DMS 273 treated with DMSO at 0.1 percent for 48 hours (cell line): ENCODE results near the gene DPYSL5.
"Not testable (repeated sequence)": the region's sequence is repeated elsewhere in the genome, so short reads cannot be mapped to it uniquely, and the experiment has no call there.

Experiments
- DNase-seq: peaks from one replicate; lab custom pipeline; 2025; lab: John Stamatoyannopoulos, UW

DPYSL5 gene, protein sequence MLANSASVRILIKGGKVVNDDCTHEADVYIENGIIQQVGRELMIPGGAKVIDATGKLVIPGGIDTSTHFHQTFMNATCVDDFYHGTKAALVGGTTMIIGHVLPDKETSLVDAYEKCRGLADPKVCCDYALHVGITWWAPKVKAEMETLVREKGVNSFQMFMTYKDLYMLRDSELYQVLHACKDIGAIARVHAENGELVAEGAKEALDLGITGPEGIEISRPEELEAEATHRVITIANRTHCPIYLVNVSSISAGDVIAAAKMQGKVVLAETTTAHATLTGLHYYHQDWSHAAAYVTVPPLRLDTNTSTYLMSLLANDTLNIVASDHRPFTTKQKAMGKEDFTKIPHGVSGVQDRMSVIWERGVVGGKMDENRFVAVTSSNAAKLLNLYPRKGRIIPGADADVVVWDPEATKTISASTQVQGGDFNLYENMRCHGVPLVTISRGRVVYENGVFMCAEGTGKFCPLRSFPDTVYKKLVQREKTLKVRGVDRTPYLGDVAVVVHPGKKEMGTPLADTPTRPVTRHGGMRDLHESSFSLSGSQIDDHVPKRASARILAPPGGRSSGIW

DNA sequence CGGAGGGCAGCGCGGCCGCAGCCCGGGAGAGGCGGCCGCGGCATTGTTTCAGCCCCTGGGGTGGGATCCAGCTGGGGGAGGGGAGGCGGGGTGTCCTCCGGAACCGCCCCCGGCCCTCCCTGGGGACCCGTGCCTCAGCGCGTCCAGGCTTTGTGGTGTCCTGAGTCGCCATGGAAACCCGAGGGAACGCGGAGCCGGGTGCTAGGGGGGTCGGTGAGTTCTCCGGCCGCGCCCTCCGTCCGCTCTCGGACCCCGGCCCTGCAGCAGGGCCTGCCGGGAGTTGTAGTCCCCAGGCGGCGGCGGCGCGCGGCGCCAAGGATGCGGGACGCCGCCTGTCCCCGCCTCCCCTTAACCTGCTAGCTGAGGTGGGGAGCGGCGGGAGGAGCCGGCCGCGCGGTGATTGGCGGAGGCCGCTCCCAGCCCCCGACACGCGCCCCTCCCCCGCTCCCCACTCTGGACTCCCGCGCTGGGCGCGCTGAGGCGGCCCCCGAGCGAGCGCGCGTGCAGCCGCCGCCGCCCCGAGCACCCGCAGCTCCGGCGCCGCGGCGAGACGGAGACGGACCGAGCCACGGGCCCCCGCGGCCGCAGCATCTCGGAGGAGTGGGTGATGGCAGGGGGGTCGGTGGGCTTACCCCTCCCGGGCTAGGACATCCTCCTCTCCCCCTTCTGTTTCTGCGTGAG, at the start of gene DPYSL5:
Gene DPYSL5 (plus strand): TSS at position 478 of the 681 bp plus-strand sequence. CDS start 50,368 bp downstream, outside the sequence.
- peak; percentile 25 for DNase-seq

DNA sequence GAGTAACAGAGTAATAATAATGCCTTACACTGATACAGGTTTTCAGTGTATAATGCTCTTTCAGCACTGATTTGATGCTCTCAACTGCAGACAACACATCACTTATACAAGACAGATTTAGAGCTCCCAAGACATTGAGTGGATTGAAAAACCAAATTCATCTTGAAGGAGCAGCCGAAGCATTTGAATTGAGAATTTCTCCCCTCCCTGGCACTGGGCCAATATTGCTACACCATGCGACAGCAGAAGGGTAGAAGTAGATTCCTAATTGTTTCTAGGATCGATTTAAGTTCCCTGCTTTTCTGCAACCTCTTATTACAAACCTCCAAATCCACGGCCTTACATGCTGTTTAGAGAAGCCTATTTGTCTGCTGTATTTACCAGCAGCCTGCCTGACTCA, 46.6 kb upstream of the DPYSL5 start:
- DNase-seq = no peak

DNA sequence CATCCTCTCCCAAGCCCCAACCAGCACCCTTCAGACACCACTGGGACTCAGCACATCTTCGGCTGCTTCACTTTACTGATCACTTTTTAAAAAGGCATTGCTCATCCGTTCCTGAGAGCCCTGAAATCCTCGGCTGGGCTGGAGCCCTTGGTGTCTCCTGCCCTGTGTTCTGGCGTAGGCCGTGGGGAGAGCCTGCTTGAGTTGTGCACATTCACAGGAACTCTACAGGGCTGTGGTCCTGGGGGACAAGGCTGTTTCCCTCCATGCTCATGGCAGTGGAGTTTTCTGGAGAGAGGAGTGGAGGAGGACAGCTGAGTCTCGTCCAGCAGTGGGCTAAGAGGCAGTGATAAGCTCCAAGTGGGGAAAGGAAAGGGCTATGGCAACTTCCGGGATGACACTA, 46.1 kb upstream of the DPYSL5 start:
- DNase-seq = no peak

DNA sequence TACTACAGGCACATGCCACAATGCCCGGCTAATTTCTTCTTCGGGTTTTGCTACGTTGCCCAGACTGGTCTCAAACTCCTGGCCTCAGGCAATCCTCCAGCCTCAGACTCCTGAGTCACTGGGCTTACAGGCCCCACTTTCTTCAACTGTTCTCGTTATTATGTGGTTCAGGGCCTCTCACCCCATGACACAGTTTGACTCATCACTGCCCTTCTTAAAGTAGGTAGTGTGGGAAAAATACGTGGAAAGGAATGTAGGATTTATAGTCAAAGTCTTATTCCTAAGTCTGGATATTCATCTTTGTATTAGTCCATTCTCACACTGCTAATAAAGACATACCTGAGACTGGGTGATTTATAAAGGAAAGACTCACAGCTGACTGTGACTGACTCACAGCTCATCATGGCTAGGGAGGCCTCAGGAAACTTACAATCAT, 42.7 kb upstream of the DPYSL5 start:
- no peak for DNase-seq

DNA sequence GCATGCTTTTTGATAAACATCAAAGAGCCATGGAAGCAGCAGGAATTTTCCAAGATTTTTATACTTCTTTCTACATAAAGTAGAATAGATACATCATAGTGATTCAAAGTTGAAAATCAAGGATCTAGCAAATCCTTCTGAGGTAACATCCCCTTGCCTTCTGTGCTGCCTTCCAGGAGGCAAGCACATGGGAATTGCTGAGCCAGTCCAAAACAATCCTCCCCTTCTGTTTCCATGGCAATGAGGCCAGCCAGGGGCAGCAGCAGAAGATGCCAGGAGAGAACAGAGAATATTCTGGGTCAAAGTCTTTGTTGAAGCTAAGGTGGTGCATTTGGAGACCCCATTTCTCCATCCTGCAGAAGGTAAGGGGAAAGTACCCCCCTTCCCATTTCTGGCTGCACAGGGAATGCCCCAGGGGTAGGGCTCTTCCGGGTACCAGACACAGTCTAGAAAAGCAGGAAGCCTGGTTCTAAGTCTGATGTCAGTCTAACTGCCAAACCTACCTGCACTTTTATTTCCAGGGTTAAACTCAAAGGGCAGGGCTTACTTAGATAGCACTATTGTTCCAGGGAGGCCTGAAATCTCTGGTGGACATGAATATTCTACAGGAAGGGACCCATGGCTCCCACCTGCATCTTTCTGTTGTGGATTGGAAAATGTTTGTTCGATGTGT, 40.0 kb upstream of the DPYSL5 start:
- DNase-seq = no peak

DNA sequence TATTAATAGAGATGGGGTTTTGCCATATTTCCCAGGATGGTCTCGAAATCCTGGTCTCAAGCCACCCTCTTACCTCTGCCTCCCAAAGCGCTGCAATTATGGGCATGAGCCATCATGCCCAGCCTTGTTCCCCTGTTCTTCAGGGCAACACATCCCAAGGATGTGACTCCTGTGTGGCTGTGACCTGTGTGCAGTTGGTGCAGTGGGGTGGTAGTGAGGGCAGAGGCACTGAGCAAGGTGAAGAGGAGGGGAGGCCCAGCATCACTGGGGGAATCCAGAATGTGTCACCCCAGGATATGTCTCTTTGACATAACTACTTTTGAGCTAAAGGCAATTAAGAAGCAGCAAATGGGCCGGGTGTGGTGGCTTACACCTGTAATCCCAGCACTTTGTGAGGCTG, 38.7 kb upstream of the DPYSL5 start:
- no peak for DNase-seq

DNA sequence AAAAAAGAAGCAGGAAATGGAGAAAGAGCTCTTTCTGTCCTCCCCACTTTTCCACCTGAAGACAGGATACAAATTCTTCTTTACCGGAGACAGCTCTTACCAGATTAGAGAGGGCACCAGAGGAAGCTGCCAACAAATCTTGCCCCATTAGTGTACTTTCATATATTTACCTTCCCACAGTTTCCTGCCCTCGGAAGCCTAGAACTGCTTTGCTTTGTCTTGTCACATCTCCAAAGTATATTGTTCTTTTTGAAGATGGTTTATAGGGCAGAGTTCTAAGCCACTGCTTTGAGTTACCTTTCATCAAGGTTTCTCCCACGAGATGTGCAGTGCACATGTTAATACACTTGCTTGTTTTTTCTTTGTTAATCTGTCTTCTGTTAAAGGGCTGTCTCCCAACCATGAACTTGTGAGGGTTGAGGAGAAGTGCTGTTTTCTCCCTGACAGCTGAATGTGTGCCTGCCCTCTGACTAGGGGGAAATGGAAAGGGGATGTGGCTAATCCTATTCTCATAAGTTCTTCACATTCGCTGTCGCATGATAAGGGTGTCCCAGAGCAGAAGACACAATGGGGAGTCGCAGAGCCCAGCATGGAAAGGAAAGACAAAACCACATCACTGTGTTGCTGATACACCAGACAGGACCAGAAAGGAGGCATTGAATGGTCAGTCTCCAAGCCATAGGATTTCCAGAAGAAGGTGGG, 37.9 kb upstream of the DPYSL5 start:
- no peak for DNase-seq

DNA sequence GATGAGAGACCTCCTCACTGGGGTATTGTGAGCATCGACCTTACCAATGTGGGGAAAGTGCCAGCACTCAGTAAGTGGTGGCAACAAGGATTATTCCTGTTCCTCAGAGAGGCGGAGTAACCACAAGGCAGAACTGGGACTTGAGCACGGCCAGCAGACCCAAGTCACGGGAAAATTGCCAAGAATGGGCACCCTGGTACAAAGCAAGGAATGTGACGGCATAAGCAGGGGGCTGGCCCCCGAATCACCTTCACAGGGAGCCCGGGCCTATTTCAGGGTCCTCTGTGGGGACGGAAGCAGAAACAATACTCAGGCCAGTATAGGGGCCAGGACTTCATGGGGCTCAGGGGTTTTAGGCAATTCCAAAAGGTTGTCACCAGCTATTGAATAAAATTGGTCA, 36.7 kb upstream of the DPYSL5 start:
- no peak for DNase-seq

DNA sequence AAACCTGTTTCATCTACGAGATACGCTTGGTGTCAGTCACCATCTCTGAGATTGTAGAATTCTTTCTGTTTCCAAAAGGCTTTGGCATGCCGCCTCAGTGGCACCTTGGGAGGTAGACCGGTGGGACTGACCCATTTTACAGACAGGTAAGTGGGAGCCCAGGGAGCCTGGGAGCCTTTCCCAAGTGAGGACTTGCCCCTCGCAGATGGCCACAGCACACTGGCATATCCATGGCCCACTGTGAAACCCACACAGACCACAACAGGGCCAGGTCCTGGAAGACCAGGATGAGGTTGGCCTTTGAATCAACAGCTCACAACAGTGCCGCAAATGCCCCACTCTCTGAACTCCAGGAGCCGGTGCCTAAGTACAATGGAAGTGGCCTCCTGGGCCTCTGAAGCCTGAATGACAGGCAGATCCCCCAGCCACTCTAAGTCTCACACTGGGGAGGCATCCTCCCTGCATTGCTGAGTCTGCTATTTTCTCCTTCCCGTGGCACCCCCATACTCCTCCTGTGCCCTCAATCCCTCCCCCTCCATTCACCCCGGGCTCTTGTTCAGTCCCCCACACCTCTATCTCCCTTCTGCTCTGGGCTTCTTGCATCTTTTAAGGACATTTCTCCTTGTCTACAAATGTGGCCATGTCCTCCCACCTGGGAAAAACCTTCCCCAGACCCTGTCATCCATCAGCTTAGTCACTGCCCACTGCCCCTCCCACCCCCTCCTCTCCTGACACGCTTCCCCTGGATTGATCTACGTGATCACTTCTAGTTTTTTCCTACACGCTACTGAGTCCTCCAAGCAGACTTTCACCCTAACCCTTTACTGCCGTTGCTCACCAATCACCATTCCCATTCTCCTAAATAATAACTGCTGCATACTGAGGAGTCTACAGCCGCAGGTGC, 35.9 kb upstream of the DPYSL5 start:
- DNase-seq = no peak

DNA sequence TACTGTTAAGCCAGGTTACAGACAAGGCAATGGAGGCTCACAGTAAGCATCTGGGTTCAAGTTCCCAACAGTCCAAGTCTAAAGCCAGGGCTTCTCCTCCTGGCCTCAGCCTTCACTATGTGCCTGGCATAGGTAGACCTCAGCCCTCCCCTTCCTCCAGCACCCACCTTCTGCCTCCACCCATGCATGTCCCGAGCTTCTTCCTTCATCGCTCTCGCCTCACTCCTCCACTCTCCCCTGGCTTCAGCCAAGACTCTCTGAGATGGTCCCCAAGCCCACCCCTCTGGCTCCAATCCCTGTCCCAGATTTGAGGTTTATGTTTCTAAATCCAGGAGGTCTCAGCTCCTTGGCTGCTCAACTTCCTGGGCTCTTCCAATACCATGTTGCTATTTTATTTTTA, 35.2 kb upstream of the DPYSL5 start:
- DNase-seq = no peak

DNA sequence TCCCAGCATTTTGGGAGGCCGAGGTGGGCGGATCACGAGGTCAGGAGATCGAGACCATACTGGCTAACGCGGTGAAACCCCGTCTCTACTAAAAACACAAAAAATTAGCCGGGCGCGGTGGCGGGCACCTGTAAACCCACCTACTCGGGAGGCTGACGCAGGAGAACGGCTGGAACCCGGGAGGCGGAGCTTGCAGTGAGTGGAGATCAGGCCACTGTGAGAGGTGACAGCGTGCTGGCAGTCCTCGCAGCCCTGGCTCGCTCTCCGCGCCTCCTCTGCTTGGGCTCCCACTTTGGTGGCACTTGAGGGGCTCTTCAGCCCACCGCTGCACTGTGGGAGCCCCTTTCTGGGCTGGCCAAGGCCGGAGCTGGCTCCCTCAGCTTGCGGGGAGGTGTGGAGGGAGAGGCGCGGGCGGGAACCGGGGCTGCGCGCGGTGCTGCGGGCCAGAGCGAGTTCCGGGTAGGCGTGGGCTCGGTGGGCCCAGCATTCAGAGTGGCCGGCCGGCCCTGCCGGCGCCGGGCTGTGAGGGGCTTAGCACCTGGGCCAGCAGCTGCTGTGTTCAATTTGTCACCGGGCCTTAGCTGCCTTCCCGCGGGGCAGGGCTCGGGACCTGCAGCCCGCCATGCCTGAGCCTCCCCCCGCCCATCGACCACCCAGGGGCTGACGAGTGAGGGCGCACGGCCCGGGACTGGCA, 33.7 kb upstream of the DPYSL5 start:
- not testable (repeated sequence) for DNase-seq

DNA sequence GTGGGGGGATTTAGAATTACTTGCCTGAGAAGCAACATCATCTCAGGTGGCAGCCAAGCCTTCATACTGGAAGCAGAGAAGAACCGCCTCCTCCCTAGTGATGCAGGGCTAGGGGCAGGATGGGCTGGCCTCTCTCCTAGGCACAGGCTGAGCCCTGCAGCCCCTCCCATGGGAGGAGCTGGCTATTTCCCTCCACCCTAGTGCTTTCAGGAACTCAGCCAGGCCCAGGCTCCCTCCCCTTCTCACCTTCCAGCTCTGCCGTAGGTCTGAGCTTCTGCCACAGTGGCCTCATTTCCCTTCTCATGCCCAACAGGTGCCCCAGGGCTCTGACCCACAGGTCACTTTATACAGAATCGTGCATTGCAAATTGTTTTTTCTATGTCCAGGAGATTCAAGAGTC, 31.0 kb upstream of the DPYSL5 start:
- DNase-seq = no peak

DNA sequence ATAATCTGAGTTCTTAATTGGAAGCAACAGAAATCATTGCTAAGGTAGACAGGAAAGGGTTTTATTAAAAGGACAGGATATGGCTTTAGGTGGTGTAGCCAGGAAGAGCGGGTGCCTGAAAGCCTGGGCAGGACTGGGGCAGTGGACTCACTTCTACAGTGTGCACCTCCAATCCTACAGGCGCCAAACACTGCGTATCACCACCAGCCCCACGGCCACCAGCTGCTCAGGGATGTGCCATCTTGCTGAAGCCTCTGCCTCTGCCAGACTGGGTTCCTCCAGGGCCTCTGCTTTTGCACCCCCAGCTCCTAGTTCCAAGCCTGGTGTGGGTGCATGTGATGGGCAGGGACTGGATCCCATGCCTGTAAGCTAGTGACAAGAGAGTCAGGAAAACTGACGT, 29.7 kb upstream of the DPYSL5 start:
- no peak for DNase-seq

DNA sequence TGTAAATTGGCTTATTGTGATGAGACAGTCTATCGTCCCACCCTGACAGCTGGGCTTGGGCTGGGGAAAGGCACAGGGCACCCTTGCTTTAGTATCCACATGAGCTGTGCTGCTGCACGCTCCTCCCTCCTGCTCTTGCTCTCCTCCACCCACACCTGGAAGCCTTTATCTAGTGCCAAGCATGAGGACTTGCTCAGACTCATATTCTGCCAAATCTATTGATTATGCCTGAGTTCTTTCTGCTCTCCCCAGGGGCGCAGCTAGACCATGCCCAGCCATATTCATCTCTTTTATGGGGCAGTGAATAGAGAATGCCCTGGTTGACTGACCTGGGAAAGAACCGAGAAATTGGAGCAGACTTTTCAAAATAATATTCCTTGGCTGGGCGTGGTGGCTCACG, 29.0 kb upstream of the DPYSL5 start:
- no peak for DNase-seq

DNA sequence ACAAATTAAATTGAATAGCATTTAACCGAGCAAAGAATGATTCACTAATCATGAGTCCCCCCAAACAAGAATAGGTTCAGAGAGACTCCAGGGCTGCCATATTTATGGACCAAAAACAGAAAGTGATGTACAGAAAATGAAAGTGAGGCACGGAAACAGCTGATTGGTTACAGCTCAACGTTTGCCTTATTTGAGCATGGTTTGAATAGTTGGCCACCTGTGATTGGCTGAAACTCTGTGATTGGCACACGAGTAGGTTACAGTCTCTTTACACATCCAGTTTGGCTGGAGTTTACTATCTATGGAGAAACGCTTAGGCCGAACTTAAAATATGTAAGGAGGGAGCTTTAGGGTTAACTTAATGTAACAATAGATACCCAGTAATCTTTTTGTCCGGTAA, 27.0 kb upstream of the DPYSL5 start:
- no peak for DNase-seq

DNA sequence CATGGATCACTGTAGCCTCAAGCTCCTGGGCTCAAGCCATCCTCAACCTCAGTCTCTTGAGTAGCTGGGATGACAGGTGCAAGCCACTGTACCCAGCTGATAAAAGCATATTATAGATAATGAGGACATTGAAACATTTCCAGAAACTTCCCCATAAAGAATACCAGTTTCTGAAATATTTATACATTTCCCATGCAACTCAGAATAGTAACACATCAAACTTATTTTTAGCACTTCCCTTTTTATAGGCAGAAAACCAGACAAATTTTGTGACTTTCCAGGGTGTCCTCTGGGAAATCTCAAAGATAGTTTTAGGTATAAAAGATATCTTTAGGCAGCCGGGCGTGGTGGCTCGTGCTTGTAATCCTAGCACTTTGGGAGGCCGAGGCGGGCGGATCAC, 25.1 kb upstream of the DPYSL5 start:
- DNase-seq = no peak

DNA sequence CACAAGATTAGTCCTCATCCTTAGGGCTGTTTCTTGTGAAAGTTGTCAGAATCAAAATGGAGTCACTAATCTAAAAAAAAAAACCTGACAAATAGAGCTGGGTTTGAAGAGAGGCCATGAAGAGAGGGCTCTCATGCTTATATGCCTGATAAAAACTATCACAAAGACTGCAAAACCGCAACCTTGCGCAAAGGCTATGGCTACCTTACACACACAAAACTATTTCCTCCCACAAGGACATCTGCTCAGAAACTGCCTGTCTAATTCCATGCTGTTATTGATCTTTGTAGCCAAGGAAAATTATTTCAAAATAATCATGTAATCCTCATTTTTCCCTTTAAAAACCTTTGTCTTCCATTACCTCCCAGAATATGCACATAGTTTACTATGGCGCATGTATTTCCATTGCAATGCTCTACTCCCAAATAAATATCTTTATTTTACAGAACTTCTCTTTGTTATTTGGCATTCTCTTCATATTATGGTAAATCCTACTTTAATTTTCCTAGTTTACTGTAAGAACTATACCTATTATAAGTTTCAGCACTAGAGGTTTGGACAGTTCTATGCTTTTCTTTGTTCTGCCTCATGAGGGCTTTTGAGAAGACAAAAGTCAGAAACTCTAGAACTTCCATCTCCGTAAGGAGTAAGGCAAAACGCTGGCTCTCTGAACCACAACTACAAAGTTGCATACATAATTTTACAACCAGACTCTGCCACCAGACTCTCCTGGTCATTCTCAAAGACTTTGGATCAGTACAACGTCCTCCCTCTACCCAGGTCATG, 9.6 kb upstream of the DPYSL5 start:
- no peak for DNase-seq

DNA sequence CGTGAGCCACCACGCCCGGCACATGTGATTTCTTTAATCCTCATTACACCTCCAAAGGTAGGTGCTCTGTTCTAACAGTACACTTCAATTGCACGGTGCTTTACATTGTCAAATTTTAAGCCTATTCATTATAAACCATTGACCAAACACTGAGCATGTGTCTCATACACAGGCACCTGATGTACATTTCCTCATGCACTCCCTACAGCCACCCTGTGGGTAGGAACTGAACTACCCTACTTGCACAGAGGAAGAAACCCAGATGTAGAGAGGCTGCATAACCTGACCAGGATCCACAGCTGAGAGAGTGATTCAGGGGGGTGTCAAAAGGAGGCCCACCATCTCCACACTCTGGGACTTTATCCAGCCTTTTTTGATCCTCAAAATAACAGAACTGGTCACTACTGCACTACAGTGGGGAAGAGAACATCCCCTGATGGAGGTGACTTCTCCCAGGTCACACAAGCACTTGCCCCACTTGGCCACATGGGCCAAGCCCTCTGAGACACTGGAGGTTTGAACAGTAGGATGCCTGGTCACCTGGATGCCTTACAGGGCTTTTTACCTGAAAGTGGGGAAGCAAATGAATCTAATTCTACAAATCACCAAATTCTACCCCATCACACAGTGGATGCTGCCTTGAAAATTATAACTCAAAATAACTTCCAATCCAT, 6.9 kb upstream of the DPYSL5 start:
- DNase-seq = no peak

DNA sequence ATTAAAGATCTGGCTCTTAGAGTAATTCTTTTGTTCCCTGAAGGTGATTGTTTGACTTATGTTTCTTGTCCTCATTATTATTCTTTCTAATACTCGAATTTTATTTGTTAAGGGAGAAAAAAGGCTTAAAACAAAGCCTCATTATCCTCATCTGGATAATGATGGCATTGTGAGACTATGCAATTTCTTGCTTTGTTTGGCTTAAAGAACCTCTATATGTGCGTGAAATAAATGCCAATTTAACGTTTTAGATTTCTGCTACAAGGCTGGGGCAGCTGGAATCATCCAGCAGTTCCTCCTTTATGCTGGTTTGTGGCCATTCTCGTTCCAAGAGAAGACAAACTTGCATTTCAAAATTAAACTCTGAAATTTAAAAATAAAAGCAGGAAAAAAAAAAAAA, 4.9 kb upstream of the DPYSL5 start:
- DNase-seq = no peak
